HG03159 (cell line): ENCODE data around the gene GGT6.

Source experiments
- ATAC-seq: cut with Tn5 transposase; IDR thresholded peaks from one replicate; pipeline ENCODE4 v1.9.1; 2021; ENCODE audit warnings: mild to moderate bottlenecking, moderate library complexity; ENCODE audit not compliant: unreplicated experiment

GGT6 gene

GRCh38 chr17:4576729-4577322 lies 16.4 kb upstream of the GGT6 start:
- no peak for ATAC-seq

- ATAC-seq: no peak
These were observed 15.8 kb upstream of the GGT6 start for GRCh38 chr17:4576161-4576558.

GRCh38 chr17:4574448-4575045 lies 14.2 kb upstream of the GGT6 start:
- ATAC-seq: no peak

- ATAC-seq: no peak
These were observed 13.3 kb upstream of the GGT6 start for GRCh38 chr17:4573669-4574068.

- no peak for ATAC-seq
These were observed 12.7 kb upstream of the GGT6 start for GRCh38 chr17:4573115-4573514.

GRCh38 chr17:4572131-4572530 lies 11.8 kb upstream of the GGT6 start:
- ATAC-seq: no peak

- ATAC-seq: no peak
These were observed 9.2 kb upstream of the GGT6 start for GRCh38 chr17:4569591-4569990.

- no peak for ATAC-seq
These were observed 6.4 kb upstream of the GGT6 start for GRCh38 chr17:4566785-4567184.

GRCh38 chr17:4565209-4566141 lies 5.1 kb upstream of the GGT6 start:
- no peak for ATAC-seq

GRCh38 chr17:4562015-4562969 lies 1.9 kb upstream of the GGT6 start:
- ATAC-seq: no peak

- no peak for ATAC-seq
These were observed 470 bp upstream of the GGT6 start for GRCh38 chr17:4560837-4561256.

GRCh38 chr17:4559966-4560365 lies 411 bp downstream of the GGT6 start:
- ATAC-seq: no peak

- ATAC-seq: no peak
These were observed 1.1 kb downstream of the GGT6 start for GRCh38 chr17:4559139-4559791.

GRCh38 chr17:4558347-4558971 lies 1.9 kb downstream of the GGT6 start:
- no peak for ATAC-seq

- ATAC-seq: no peak
These were observed 2.6 kb downstream of the GGT6 start for GRCh38 chr17:4557626-4558346.

- no peak for ATAC-seq
These were observed 3.4 kb downstream of the GGT6 start for GRCh38 chr17:4556996-4557395.

- no peak for ATAC-seq
These were observed 4.3 kb downstream of the GGT6 start for GRCh38 chr17:4555873-4556759.
